ENCODE results near the gene RASSF5.

- TF ChIP-seq POLR2A (IDR thresholded peaks at IDR 0.05; ENCODE audit: low read depth, low read length) (peak; percentile 83), TAF1 (IDR thresholded peaks at IDR 0.05; ENCODE audit: low read depth, low read length) (no peak; the same call in 1 of the 2 replicates), POLR2AphosphoS5 (IDR thresholded peaks at IDR 0.05; ENCODE audit: low read depth, low read length) (peak; percentile 77), SPI1 (IDR thresholded peaks at IDR 0.05; ENCODE audit: low read depth, low read length) (peak; percentile 42; the same call in 1 of the 2 replicates), POU2F2 (IDR thresholded peaks at IDR 0.05; ENCODE audit: low read depth, low read length) (peak; percentile 51; the same call in 1 of the 2 replicates)
Measured at GRCh38 chr1:206635080-206635977, 128.0 kb downstream of the RASSF5 start, which contains the start of gene DYRK3.

Data from GM12891 (cell line).